GM12874 (cell line): ENCODE data around the gene SLC25A19.
A peak's percentile ranks its signal among the peaks of the same experiment; 100 is the strongest.

Source experiments
- CTCF ChIP-seq: IDR thresholded peaks from 2 replicates; pipeline ENCODE4 v1.5.1; 2011; ENCODE audit warnings: low read depth, mild to moderate bottlenecking, control low read depth, low read length, moderate library complexity; ENCODE audit not compliant: insufficient read depth

SLC25A19 gene

GRCh38 chr17:75301049-75301448 lies 11.8 kb upstream of the SLC25A19 start:
- TF ChIP-seq CTCF, result no peak

- no peak for TF ChIP-seq CTCF
Measured at GRCh38 chr17:75300280-75300679, 11.0 kb upstream of the SLC25A19 start.

GRCh38 chr17:75295201-75296158 lies 6.2 kb upstream of the SLC25A19 start:
- TF ChIP-seq CTCF, result no peak

- TF ChIP-seq CTCF, result peak; percentile 43
Measured at GRCh38 chr17:75289832-75290337, 652 bp upstream of the SLC25A19 start.

- TF ChIP-seq CTCF, result no peak
Measured at GRCh38 chr17:75288770-75289114, 491 bp downstream of the SLC25A19 start.

- no peak for TF ChIP-seq CTCF
Measured at GRCh38 chr17:75288359-75288758, 874 bp downstream of the SLC25A19 start.

- TF ChIP-seq CTCF, result no peak
Measured at GRCh38 chr17:75287221-75287620, 2.0 kb downstream of the SLC25A19 start.
